Right lobe of liver (tissue), 6 donors: ENCODE results near the gene SUPT4H1. TPM values are rescaled to one million over a fixed set of nuclear protein-coding genes. Genes with fewer than 3 reads are reported as not detected.

ENCODE experiments used
- ATAC-seq, 4 donors: fragments of 200-7000 bp; cut with Tn5 transposase; one replicate each; pipeline ENCODE4 v1.9.1; 2020; ENCODE audit warnings: mild to moderate bottlenecking in 4 of 4, moderate library complexity in 4 of 4
- DNase-seq, 3 donors: peaks; one replicate each; pipeline ENCODE4 v3.0.0-alpha.2; 2020
- H3K27ac ChIP-seq, 3 donors: fragments of 200-600 bp; one replicate each; pipeline ENCODE4 v1.8.0; 2022
- H3K27me3 ChIP-seq, 2 donors: fragments of 200-600 bp; one replicate each; pipeline ENCODE4 v1.8.0; 2022
- H3K36me3 ChIP-seq, 4 donors: fragments of 200-600 bp; sonication (generic) in 1 of 4; one replicate each; pipeline versions ENCODE4 v1.5.1 to v1.8.0; 2017 to 2022; ENCODE audit warnings: control low read depth in 1 of 4
- H3K4me1 ChIP-seq, 4 donors: fragments of 200-600 bp; sonication (generic) in 1 of 4; one replicate each; pipeline versions ENCODE4 v1.5.1 to v1.8.0; 2017 to 2022; ENCODE audit warnings: control low read depth in 1 of 4
- H3K4me3 ChIP-seq, 3 donors: fragments of 200-600 bp; one replicate each; pipeline ENCODE4 v1.8.0; 2022
- H3K9me3 ChIP-seq, 4 donors: fragments of 200-600 bp; sonication (generic) in 1 of 4; one replicate each; pipeline versions ENCODE4 v1.5.1 to v1.8.0; 2017 to 2022; ENCODE audit warnings: control low read depth in 1 of 4
- POLR2A ChIP-seq: fragments of 450-650 bp; IDR thresholded peaks from one replicate; pipeline ENCODE4 v1.6.1; 2017; ENCODE audit warnings: antibody characterized with exemption, mild to moderate bottlenecking
- WGBS: methylation state at CpG from one replicate; pipeline ENCODE4 v1.1.6; 2018; ENCODE audit warnings: low coverage, low lambda C conversion rate; ENCODE audit not compliant: insufficient coverage; ENCODE audit errors: missing lambda C conversion rate; 5-methylcytosine and 5-hydroxymethylcytosine counted together
- intact Hi-C, 2 donors: fragments of 100-400 bp; cut with DNase I; formaldehyde crosslinking; loops; one replicate each; pipeline versions ENCODE4 v1.11.2 to v1.14.1; 2022
- total RNA-seq, 6 experiments: library from RNA; depleted of rRNA in 2 of 6; stranded (reverse); fragments of >200 nt in 2 of 6; fragmentation: NEBNext Ultra II Directional in 3 of 6; extraction: Animal tissue kit (Norgen Biotek cat#: 25700) in 3 of 6; gene quantifications; one replicate each; pipeline versions ENCODE4 v1.1.0 to v1.2.4, GENCODE V29; 2016 to 2023
- TF ChIP-seq, protein P1 (sequence below), 4 donors: fragments of 200-600 bp in 3 of 4; fragments of 450-650 bp in 1 of 4; IDR thresholded peaks; one replicate each; pipeline versions ENCODE4 v1.5.1 to v1.8.0; 2016 to 2022; ENCODE audit warnings: antibody characterized with exemption in 4 of 4, mild to moderate bottlenecking in 2 of 4
- donor health status: DM: no; HTN: yes; CAD: no.
- donor health status: DM: no; HTN: no; CAD: no.
- donor health status: DM: no; HTN: no; CAD: no.
- donor health status: DM: no; HTN: yes; CAD: no.
- donor health status: DM: no; HTN: yes; CAD: no.

The SUPT4H1 gene
- total RNA-seq, 6 experiments from 2014 or later: 24.8 to 50.9 (median 37.0) TPM

DNA sequence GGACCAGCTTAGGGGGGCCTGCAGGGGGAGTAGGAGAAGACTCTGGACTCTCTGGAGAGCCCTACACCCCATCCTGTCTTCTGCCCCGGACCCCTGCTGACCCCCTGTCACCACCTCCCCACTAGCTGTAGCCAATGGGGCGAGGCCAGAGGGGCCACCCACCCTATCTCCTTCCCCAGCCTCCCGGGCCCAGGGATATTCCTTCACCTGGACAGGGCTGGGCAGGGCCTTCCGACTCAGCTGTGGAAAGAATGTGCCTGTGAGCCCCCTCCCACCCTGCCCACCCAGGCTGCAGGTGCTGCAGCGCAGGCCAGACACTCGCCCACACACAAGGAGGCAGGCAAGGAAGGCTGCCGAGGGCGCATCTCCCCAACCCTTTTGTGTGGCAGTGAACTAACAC lies 46.4 kb downstream of the SUPT4H1 start:
- H3K27ac ChIP-seq: no peak overlapping the region
- no peak overlapping the region for H3K4me3 ChIP-seq
- H3K27me3 ChIP-seq: no peaks in the 10 kb centered on the region
- TF ChIP-seq POLR2A: no peak
- TF ChIP-seq, protein P1, sequence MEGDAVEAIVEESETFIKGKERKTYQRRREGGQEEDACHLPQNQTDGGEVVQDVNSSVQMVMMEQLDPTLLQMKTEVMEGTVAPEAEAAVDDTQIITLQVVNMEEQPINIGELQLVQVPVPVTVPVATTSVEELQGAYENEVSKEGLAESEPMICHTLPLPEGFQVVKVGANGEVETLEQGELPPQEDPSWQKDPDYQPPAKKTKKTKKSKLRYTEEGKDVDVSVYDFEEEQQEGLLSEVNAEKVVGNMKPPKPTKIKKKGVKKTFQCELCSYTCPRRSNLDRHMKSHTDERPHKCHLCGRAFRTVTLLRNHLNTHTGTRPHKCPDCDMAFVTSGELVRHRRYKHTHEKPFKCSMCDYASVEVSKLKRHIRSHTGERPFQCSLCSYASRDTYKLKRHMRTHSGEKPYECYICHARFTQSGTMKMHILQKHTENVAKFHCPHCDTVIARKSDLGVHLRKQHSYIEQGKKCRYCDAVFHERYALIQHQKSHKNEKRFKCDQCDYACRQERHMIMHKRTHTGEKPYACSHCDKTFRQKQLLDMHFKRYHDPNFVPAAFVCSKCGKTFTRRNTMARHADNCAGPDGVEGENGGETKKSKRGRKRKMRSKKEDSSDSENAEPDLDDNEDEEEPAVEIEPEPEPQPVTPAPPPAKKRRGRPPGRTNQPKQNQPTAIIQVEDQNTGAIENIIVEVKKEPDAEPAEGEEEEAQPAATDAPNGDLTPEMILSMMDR (IDR thresholded peaks at IDR 0.05): no peak
- ATAC-seq: no peak
- intact Hi-C loops: no loop called here
- DNase-seq: no peak
- no peaks in the 10 kb centered on the region for H3K4me1 ChIP-seq
- no peaks in the 10 kb centered on the region for H3K9me3 ChIP-seq
- H3K36me3 ChIP-seq: no peaks in the 10 kb centered on the region
- 93% methylated on average over 3 of the region's 8 CpGs for WGBS

DNA sequence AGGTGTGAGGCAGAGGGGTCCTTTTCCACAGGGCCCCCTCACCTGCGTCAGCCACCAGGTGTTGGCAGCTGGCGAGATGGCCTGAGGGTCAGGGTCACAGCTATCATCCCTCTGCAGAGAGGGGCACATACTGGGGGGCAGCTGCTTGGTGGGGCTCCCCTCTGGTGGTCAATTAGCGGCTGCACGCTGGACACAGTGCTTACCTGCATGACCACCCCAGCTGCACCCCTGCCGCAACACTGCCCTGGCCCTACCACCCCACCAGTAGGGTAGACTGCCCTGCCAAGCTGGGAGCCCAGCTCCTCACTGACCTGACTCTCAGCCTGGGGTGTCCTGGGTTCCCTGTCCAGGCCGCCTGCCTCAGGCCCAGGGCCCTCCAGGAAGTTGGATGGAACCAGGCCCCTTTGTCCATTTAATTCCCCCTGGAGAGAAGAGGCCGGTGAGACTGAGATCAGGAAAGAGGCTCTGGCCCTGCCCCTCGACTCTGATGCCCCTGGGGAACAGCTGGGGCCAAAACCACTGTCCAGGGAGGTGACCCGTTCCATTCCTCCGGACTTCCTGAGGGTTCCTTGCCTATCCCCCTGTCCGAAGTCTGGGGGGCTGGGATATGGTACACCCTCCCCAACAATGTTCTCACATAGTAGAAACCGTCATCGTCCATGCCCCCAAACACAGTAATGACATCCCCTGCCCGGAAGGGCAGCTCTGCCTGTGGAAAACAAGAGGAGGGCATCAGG lies 47.1 kb downstream of the SUPT4H1 start:
- TF ChIP-seq, protein P1 (IDR thresholded peaks at IDR 0.05): no peak
- TF ChIP-seq POLR2A: no peak
- intact Hi-C loops: loop anchor here in 1 of 2 donors (5.0 kb wide), 1 partner anchor 142 kb away; no protein-coding TSS in a partner anchor
- peak in 1 of 3 donors; percentile 42 for DNase-seq

DNA sequence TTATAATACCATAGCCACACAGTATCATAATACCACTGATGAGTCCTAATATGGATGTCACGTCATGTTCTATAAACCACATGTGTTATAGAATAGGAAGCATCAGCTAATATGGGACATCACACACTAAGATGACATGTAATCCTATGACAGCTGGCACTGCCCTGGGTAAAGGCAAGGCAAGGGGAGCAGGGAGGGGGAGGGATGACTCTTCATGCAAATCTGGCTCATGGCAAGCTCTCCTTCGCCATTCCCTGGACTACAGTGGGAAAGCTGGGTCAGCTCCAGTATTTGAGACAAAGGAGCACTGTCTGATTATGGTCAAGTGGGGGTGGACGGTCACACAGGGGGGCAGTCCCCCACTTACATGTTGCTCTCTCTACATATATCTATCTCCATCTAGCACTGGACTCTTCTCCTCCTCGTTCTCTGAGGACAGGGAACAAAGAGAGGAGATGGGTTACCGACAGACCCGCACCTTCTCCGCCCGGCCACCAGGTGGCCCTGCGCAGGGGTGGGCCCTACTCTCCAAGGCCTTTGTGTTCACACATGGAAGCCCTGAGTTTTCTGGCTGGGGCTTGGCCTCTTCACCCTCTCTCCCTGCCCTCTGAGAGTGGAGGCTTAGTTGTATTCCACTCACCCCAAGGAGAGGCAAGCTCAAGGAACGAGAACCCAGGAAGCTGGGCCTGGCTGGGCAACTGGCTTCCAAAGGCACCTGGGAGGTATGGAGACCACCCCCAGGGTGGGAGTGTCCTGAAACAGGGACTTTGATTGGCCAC lies 47.8 kb downstream of the SUPT4H1 start:
- TF ChIP-seq, protein P1 (IDR thresholded peaks at IDR 0.05): peak; percentile 54 to 81 (median 64)
- TF ChIP-seq POLR2A: no peak
- intact Hi-C loops: loop anchor here in 1 of 2 donors (5.0 kb wide), 1 partner anchor 143 kb away; no protein-coding TSS in a partner anchor
- DNase-seq (peak in 2 of 3 donors; percentile 59 to 68), ATAC-seq (peak; percentile 79 to 93 (median 90))
- no peak overlapping the region for H3K27ac ChIP-seq
- no peaks in the 10 kb centered on the region for H3K9me3 ChIP-seq
- H3K36me3 ChIP-seq: no peaks in the 10 kb centered on the region
- 41% methylated on average over 9 of the region's 10 CpGs for WGBS
- no peaks in the 10 kb centered on the region for H3K27me3 ChIP-seq
- no peaks in the 10 kb centered on the region for H3K4me1 ChIP-seq
- no peak overlapping the region for H3K4me3 ChIP-seq

More for the DNA sequence above, 47.1 kb downstream of the SUPT4H1 start:
- no peak for ATAC-seq
- Histone ChIP-seq H3K4me3 (no peak overlapping the region), H3K36me3 (no peaks in the 10 kb centered on the region), H3K27ac (no peak overlapping the region), H3K27me3 (no peaks in the 10 kb centered on the region), H3K9me3 (no peaks in the 10 kb centered on the region), H3K4me1 (no peaks in the 10 kb centered on the region)
- 80% methylated on average over 1 of the region's 14 CpGs for WGBS

DNA sequence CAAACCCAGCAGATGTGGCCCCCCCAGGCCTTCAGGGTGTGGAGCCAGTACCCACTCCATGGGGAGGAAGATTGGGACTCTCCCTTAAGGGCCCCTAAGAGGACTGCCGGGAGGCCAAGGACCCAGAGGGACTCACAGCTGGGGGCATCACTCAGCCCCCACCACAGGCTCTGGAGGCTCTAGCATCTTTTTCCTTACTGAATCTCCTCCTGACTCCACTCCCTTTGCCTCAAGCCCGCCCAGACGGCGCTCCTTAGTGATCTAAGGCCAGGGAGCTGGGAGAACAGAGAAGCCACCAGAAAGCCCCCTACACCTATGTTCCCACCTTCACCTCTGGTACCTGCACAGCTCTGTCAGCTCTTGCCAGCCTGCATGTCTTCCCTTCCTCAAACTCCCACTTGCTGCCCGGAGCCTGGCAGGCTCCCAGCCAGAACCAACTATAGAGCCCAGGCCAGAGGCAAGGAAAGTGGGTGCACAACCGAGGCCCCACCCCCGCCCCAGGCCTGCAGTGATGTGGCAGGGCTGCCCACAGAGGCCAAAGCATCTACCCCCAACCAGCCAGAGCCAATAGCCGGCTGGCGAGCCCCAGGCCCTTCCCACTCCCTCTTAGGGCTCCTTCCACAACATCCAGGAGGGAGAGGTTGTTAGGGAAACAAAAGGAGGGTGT lies 48.9 kb downstream of the SUPT4H1 start:
- H3K4me1 ChIP-seq: no peaks in the 10 kb centered on the region
- H3K4me3 ChIP-seq: no peak overlapping the region
- no peaks in the 10 kb centered on the region for H3K9me3 ChIP-seq
- no peaks in the 10 kb centered on the region for H3K27me3 ChIP-seq
- WGBS: 76% methylated on average over 6 of the region's 9 CpGs
- intact Hi-C loops: loop anchor here in 1 of 2 donors (5.0 kb wide), 1 partner anchor 144 kb away; no protein-coding TSS in a partner anchor
- ATAC-seq (no peak), DNase-seq (peak in 1 of 3 donors; percentile 33)
- H3K36me3 ChIP-seq: no peaks in the 10 kb centered on the region
- TF ChIP-seq, protein P1 (IDR thresholded peaks at IDR 0.05): no peak
- no peak for TF ChIP-seq POLR2A
- H3K27ac ChIP-seq: no peak overlapping the region
